HCEC 1CT (cell line): ENCODE data around the gene VEPH1.

Experiments used
- DNase-seq: peaks from one replicate; pipeline ENCODE4 v3.0.0-alpha.2; 2017

Gene VEPH1

DNA sequence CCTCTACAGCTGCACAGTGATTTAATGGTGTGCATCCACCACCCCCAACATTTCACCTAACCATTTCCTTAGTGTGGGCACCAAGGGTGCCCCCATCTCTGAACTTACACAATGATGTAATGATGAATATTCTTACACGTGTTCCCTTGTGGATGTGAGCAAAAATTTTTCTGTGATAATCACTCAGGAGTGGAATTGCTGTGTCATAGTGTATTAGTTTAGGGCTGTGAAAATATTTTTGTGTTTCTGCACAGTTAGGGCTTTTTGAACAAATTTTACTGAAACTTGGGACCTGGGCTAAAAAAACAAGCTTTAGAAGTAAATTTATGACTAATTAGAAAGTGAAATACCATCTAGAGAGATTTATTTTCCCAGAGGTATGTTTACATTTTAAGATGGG, 208.7 kb downstream of the VEPH1 start:
- DNase-seq, result peak; percentile 74

GRCh38 chr3:157290766-157291165, 212.4 kb downstream of the VEPH1 start:
- DNase-seq, result peak; percentile 78

- DNase-seq, result no peak
Observed at GRCh38 chr3:157285966-157286365, 217.2 kb downstream of the VEPH1 start.

DNA sequence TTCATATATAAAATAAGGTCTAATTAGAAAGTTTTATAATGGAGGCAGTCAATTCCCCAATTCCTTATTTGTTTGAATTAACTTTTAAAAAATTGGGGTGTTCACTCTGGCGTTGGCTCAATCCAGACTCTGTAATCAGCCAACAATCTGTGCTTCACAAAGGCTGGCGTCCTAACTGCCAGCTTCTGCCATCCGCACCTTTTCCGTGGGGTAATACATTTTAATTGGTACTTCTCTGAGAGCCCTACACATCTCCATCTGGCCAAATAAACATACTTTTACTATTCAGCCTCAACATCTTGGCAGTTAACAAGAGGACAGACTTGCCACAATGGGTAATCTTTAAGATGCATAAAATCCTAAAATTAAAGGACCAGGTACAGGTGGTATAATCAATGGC, 218.1 kb downstream of the VEPH1 start:
- no peak for DNase-seq

DNA sequence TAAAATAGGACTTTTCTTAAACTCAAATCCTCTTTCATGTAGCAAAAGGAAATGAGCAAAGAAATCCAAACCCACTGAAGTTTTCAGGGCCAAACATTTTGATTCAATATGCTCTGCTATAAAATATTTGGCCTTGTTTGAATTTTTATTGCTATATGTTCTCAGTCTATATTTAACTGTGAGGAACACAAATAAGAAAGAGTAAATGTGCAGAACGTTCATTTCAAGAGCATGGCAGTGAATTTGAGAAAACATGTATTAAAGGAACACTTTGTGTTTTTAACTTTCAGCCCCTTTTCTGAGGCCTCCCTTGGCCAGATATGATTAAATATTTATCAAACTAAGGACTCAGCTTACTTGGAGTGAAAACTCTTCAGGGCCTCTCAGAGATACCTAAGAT, 218.5 kb downstream of the VEPH1 start:
- no peak for DNase-seq

DNA sequence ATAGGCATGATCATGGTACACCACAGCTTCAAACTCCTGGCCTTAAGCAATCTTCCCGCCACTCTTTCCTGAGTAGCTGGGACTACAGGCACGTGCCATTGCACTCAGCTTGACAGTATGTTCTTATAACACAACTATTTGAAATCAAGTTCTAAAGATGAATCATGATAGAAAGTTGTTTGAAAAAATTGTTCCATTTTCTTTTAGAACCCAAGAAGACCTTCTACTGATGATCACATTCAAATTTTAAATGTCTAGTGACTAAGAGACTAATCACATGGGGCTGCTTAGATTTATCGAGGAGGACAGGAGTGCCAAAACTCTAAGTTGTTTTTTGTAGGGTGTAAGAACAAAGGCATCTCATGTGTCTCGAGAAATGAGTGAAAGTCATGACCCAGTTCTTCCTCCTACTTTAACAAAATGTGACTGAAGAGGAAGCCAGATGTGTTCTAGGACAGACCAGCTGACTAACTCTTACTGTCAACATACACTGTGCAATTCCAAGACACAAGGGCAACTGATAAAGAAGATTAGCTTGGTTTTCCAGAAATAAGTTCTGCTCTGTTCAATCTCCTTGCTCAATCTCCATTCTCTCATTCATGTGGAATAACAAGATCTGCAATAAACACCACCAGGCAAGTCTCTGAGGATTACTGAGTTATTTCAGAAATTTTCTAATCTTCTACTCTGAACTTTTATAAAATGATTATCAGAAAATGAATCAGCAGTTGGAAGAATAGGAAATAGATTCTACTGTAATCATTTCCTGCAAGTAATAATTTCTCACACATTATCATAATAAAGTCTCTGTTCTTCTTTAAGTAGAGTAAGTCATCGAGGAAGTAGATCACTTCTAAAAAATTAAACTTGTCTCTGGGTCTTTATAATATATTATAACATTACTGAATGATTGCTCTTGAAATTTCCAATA, 220.7 kb downstream of the VEPH1 start:
- peak; percentile 99 for DNase-seq

DNA sequence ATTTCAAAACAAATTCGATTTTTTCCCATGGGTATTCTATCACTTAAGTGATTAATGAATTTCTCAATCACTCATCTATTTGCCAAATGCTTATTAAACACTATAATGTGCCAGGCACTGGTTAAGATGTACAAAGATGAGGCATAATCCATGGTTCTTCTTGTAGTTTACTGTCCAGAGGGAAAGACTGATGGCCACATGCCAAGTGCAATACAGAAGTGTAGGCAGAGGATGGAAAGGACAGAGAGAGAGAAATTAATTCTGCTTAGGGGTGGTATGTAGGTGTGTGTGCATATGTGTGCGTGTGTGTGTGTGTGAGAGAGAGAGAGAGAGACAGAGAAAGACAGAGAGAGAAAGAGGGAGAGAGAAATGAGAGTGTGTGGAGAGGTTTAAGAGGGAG, 222.4 kb downstream of the VEPH1 start:
- no peak for DNase-seq

GRCh38 chr3:157280354-157280753, 222.9 kb downstream of the VEPH1 start:
- no peak for DNase-seq

DNA sequence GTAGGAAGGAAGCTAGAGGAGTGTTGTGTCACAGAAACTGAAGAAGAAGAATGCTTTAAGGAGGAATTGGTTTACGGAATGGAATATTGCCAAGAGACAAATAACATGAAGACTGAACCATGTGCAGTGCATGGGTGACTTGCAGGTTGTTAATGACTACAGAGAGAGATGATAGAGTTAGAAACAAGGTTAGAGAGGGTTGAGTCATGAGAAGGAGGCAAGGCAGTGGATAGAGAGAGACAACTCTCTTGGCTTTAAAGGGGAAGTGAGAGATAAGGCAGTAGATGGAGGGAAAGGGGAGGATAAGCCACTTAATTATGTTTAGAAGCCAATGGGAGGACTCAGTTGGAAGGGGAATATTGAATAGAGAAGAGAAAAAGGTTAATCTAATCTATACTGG, 224.0 kb downstream of the VEPH1 start:
- DNase-seq, result no peak

DNA sequence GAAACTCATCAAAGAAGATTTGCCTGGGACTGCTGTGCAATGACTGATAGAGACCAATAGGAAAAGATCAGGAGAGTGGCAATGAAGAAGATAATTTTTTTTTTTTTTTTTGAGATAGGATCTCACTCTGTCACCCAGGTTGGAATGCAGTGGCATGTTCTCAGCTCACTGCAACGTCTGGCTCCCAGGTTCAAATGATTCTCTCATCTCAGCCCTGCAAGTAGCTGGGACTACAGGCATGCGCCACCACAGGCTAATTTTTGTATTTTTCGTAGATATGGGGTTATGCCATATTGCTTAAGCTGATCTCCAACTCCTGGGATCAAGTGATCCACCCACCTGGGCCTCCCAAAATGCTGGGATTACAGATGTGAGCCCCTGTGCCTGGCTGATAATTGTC, 226.4 kb downstream of the VEPH1 start:
- DNase-seq, result no peak

- no peak for DNase-seq
Observed at GRCh38 chr3:157275832-157276231, 227.4 kb downstream of the VEPH1 start.

GRCh38 chr3:157274644-157275137, 228.5 kb downstream of the VEPH1 start:
- DNase-seq, result no peak

- DNase-seq, result no peak
Observed at GRCh38 chr3:157271283-157271882, 231.8 kb downstream of the VEPH1 start.

GRCh38 chr3:157268026-157268425, 235.2 kb downstream of the VEPH1 start:
- no peak for DNase-seq

GRCh38 chr3:157265931-157266330, 237.3 kb downstream of the VEPH1 start:
- no peak for DNase-seq

DNA sequence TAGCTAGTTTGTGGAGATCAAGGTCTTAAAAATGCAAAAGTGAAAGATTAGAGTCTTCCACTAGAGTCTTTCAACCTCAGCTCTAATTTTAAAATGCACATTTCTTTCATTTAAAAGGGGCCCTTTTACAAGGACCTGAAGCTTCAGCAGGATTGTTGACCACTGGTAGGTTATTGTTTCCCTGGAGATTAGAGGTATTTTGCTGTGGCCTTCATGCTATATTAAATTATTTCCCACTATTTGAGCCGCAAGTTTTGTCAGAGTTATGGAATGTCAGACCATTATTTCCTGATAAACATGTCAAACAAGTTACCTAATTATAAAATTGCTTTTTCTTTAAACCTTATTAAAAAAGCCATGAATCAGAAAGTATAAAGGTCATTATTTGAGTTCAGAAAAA, 240.2 kb downstream of the VEPH1 start:
- DNase-seq, result no peak

DNA sequence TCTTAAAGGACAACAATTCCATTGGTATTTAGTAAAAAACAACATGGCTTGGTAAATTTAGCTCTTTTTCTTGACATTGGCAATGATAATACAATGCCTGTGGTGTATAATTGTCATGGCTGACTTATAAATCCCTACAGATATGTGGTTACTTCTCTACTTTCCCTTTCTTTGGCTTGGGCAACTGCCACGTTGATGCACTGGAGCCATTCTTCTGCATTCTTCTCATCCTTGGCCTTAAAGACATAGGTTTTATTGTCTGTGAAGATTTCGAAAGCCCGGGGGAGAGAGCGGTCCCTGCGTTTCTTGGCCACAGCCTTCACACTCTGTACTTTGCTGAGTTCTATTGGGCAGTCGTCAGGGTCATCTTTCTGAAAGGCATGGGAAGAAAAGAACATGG, 242.2 kb downstream of the VEPH1 start:
- DNase-seq, result no peak

DNA sequence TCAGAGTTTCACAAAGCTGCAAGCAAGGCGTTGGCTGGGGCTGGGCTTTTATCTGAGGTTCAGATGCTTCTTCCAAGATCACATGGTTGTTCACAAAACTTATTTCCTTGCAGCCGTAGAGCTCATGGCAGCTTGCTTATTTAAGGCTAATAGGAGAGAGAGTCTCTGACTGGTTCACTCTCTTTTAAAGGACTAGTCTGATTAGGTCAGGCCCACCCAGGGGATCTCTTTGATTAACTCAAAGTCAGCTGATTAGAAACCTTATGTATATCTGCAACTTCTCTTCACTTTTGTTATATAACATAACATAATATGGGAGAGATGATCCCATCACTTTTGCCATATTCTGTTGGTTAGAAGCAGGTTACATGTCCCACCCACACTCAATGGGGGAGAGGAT, 243.4 kb downstream of the VEPH1 start:
- no peak for DNase-seq

- no peak for DNase-seq
Observed at GRCh38 chr3:157257101-157257500, 246.1 kb downstream of the VEPH1 start.

DNA sequence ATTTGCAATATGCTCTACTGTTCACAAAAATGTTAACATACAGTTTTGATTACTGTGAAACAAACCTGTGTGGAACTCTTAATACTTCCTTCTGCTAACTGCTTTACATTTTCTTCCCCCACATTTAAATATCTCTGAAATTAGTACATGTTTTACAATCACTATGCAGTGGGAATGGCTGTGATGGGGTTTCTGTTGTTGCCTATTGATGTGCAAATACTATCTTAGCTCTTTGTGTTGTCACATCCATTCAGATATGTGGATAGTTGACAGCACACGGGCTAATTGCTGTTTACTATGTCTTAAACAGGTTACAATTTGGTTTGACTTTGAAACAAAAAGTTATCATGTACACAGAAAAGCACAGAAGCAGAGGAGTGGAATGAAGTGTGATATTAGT, 247.4 kb downstream of the VEPH1 start:
- no peak for DNase-seq

- no peak for DNase-seq
Observed at GRCh38 chr3:157251685-157252084, 251.5 kb downstream of the VEPH1 start.

DNA sequence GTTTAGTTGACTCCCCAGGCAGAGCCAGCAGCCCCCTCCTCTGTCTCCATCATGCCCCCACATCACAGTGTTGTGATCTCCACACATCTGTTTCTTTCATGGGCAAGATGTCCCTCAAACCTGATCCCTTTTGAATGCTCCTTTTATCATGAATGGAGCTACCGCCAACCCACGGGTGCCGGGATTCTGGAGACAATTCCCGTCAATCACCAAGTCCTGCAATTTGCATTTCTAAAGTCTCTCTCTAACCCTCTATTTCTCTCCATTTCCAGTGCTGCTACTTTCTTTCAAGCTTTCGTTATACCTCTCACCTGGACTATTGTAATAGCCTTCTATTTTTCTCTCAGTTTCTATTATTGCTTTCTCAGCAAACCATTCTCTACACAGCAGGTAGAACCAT, 253.6 kb downstream of the VEPH1 start:
- DNase-seq, result no peak

DNA sequence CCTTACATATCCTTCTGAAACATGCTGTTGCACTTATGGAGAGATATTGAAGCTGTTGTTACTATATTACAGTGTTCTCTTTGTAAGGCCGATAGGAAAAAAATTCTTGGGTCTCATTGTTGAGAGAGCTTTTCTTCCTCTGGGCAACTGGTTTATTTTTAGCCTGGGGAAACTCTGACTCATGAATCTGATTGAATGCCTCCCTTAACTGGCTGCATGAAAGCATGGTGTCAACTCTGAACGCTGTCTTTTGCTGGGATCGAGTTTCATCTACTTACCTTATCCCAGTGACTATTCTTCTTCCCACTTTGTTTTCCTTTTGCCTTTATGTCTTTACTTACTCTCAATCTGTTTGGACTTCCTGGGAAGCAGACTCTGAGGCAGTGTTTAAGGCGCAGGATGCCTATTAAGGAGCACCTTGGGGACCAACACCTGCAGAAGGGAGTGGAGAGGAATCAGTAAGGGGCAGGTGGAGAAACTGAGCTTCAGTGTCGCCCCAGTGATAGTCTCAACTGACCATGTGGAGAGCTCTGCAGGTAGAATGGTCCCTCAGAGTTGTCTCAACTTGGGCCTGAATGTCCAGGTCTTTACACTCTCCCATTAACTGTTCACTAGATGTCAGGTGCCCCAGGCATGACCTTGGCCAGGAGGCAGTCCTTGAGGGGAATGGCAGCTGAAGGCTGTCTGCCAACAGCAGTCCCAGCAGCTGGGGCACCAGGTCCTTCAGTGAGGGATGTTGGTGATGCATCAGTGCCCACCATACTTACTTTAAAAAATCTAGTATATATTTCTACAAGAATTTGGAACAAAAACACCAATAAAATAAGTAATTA, 254.4 kb downstream of the VEPH1 start:
- DNase-seq, result peak; percentile 90
